ENCODE measurements around the gene RCCD1. TPM values are rescaled to one million over a fixed set of nuclear protein-coding genes. Genes with fewer than 3 reads are reported as not detected.

The RCCD1 gene
- total RNA-seq, 1 experiment from 2014 or later, result 22.8 TPM

DNA sequence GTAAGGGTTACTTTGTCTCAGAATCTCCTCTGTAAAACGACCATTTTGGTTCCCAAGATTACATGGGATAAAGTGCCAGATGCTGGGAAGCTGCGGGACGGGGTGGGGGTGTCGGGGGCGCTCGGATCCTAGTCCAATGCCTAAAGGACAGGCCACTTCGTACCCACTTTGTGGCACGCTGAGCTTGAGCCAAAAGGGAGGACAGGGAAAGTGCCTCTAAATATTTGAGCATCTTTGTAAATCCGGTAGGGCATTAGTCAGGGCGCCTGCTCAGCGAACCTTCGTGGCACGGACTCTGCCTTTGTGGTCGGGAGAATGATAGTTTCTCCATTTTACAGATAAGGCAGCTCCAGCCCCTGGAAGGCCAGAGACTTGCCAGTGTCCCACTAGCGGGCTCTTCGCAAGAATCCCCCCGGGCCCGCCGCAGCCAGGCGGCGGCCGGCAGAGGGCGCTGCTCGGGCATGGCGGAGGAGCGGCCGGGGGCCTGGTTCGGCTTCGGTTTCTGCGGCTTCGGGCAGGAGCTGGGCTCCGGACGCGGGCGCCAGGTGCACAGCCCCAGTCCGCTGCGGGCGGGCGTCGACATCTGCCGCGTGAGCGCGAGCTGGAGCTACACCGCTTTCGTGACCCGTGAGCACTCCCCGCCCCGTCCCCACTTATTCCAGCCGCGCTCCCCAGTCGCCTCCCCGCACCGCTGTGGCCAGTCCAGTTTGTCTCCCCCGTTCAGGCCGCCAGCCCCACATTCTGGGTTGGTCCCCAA lies 1.8 kb downstream of the RCCD1 start:
- Mint-ChIP-seq H3K4me3 (peak overlapping the region; percentile 77 to 82), H3K9me3 (no peaks in the 10 kb centered on the region), H3K27me3 (ENCODE audit: low read depth) (no peaks in the 10 kb centered on the region), H3K27ac (peak overlapping the region in 1 of 3 experiments; percentile 68; a peak in 3 of 7 replicates), H3K36me3 (ENCODE audit: insufficient read depth in 1 of 3, low read depth in 3 of 3) (peaks cover 15 to 48% (median 44%) of the 10 kb centered on the region in 3 experiments; a peak in 6 of 7 replicates), H3K4me1 (peaks cover 15 to 16% of the 10 kb centered on the region in 2 experiments)
- Histone ChIP-seq H3K27me3 (ENCODE audit: insufficient read depth, low read length) (no peaks in the 10 kb centered on the region), H2BK15ac (ENCODE audit: low read depth, low read length) (no peak overlapping the region), H2AK5ac (ENCODE audit: insufficient read length, low read length) (no peak overlapping the region), H3K14ac (ENCODE audit: insufficient read depth, low read length) (peak overlapping the region; percentile 85), H4K20me1 (ENCODE audit: control insufficient read depth, insufficient read depth, insufficient read length) (peaks cover 3% of the 10 kb centered on the region), H3K4me1 (ENCODE audit: insufficient read depth, low read length) (peaks cover 7% of the 10 kb centered on the region; the same call in 1 of the 2 replicates), H3K9ac (ENCODE audit: extremely low read depth, insufficient read length, low read length) (no peak overlapping the region), H3K4ac (ENCODE audit: low read depth, low read length) (no peak overlapping the region), H3T11ph (ENCODE audit: low read length) (no peak overlapping the region), H2BK12ac (ENCODE audit: insufficient read length, low read depth, low read length) (no peak overlapping the region), H3K4me2 (ENCODE audit: insufficient read depth, insufficient read length, low read length) (peak overlapping the region; percentile 41), H2AFZ (ENCODE audit: low read length) (no peak overlapping the region), H4K8ac (replicated peaks; ENCODE audit: insufficient read length, low read depth, low read length) (no peak overlapping the region), H2BK120ac (ENCODE audit: low read depth, low read length, poor library complexity, severe bottlenecking) (no peak overlapping the region), H4K5ac (ENCODE audit: insufficient read length, low read depth, low read length) (no peak overlapping the region), H3K79me1 (ENCODE audit: insufficient read depth, low read depth, low read length, poor library complexity, severe bottlenecking) (no peaks in the 10 kb centered on the region), H3K56ac (ENCODE audit: insufficient read length, low read depth, low read length) (no peak overlapping the region), H2BK5ac (ENCODE audit: insufficient read length, low read length) (no peak overlapping the region), H4K91ac (ENCODE audit: insufficient read length, low read depth, low read length) (no peak overlapping the region), H3K23me2 (ENCODE audit: insufficient read length, low read depth, low read length, poor library complexity, severe bottlenecking) (peaks cover 15% of the 10 kb centered on the region), H3K27ac (ENCODE audit: insufficient read length, low read depth, low read length) (no peak overlapping the region), H3K18ac (ENCODE audit: insufficient read length, low read depth, low read length) (peak overlapping the region; percentile 89), H2BK20ac (ENCODE audit: low read depth, low read length, poor library complexity, severe bottlenecking) (no peak overlapping the region), H3K9me3 (ENCODE audit: control insufficient read depth, low read depth, low read length) (no peaks in the 10 kb centered on the region), H3K23ac (ENCODE audit: insufficient read length, low read depth, low read length) (no peak overlapping the region), H3K79me2 (ENCODE audit: insufficient read depth, low read length) (no peaks in the 10 kb centered on the region)
- peak; percentile 97 for TF ChIP-seq CTCF (conservative IDR thresholded peaks at IDR 0.05)
- no CpG with 5 or more reads among the region's 56 CpGs for WGBS (ENCODE audit: extremely low coverage, insufficient read length, low lambda C conversion rate)
- DNase-seq, result peak; percentile 85

All from H9 (cell line).